H1 (cell line): ENCODE measurements around the gene ARID3B. TPM values are rescaled to one million over a fixed set of nuclear protein-coding genes. Genes with fewer than 3 reads are reported as not detected.

Source experiments
- CTCF ChIA-PET: fragments of 300-600 bp; sonication (Branson Sonifier 250); formaldehyde crosslinking; loops from one replicate; lab custom pipeline; 2021; ENCODE audit not compliant: partially characterized antibody; lab: Charles Lee
- POLR2A ChIA-PET: fragments of 300-600 bp; sonication (Branson Sonifier 250); formaldehyde crosslinking; loops from one replicate; lab custom pipeline; 2021; ENCODE audit warnings: inconsistent platforms; ENCODE audit not compliant: partially characterized antibody; lab: Charles Lee
- DNase-seq, 2 experiments: peaks; one replicate each; pipeline versions ENCODE4 v3.0.0 to v3.0.0-alpha.2; 2010 to 2022; ENCODE audit warnings: low spot score in 2 of 2, low read depth in 1 of 2, mixed read lengths in 1 of 2
- FAIRE-seq: peaks from 2 replicates; lab custom pipeline; 2011; peaks lifted over from hg19 to GRCh38; lab: Jason Lieb, UNC
- H2AFZ ChIP-seq: 2 replicates; pipeline ENCODE4 v1.8.1; 2012; ENCODE audit warnings: low read length, inconsistent platforms
- H2AK5ac ChIP-seq: 2 replicates; pipeline ENCODE4 v1.6.1; 2013; ENCODE audit warnings: low read depth, low read length
- H2BK120ac ChIP-seq: replicated peaks from 2 replicates; pipeline ENCODE3; 2013; ENCODE audit warnings: low read depth, low read length, inconsistent platforms
- H2BK12ac ChIP-seq: 2 replicates; pipeline ENCODE4 v1.6.1; 2013; ENCODE audit warnings: low read depth, low read length
- H2BK15ac ChIP-seq: 2 replicates; pipeline ENCODE4 v1.6.1; 2013; ENCODE audit warnings: low read length
- H2BK20ac ChIP-seq: 2 replicates; pipeline ENCODE4 v1.6.1; 2013; ENCODE audit warnings: low read length
- H2BK5ac ChIP-seq: 2 replicates; pipeline ENCODE4 v1.6.1; 2013; ENCODE audit warnings: low read depth, low read length
- H3K14ac ChIP-seq: 2 replicates; pipeline ENCODE4 v1.6.1; 2013; ENCODE audit warnings: inconsistent platforms; ENCODE audit not compliant: insufficient read length
- H3K18ac ChIP-seq: 2 replicates; pipeline ENCODE4 v1.6.1; 2013; ENCODE audit warnings: low read length; ENCODE audit errors: extremely low read depth
- H3K23ac ChIP-seq: 2 replicates; pipeline ENCODE4 v1.6.1; 2013; ENCODE audit warnings: inconsistent platforms; ENCODE audit not compliant: insufficient read length
- H3K23me2 ChIP-seq: 2 replicates; pipeline ENCODE4 v1.6.1; 2013; ENCODE audit warnings: low read depth, low read length
- H3K27ac ChIP-seq: 2 replicates; pipeline ENCODE4 v1.6.1; 2011; ENCODE audit warnings: low read depth, low read length, inconsistent platforms
- H3K27me3 ChIP-seq, 4 experiments: replicated peaks in 1 of 4; 1 replicate in 1 of 4; 2 replicates in 3 of 4; pipeline versions ENCODE4 v1.6.1 to v1.8.1; 2011 to 2013; ENCODE audit warnings: low read length in 3 of 4, mild to moderate bottlenecking in 3 of 4, inconsistent platforms in 2 of 4, mixed read lengths in 2 of 4, moderate library complexity in 1 of 4; ENCODE audit not compliant: control insufficient read depth in 3 of 4, insufficient read depth in 3 of 4; ENCODE audit errors: extremely low read depth in 1 of 4
- H3K36me3 ChIP-seq, 4 experiments: 2 replicates each; pipeline versions ENCODE4 v1.6.1 to v1.8.1; 2011 to 2013; ENCODE audit warnings: mild to moderate bottlenecking in 4 of 4, low read length in 3 of 4, moderate library complexity in 2 of 4, control low read depth in 1 of 4, inconsistent platforms in 1 of 4; ENCODE audit not compliant: insufficient read depth in 4 of 4, control insufficient read depth in 2 of 4
- H3K4ac ChIP-seq: replicated peaks from 2 replicates; pipeline ENCODE3; 2013; ENCODE audit warnings: low read length, low read depth, mixed read lengths, inconsistent platforms; ENCODE audit not compliant: insufficient read length
- H3K4me1 ChIP-seq, 4 experiments: replicated peaks in 1 of 4; 1 replicate in 1 of 4; 2 replicates in 3 of 4; pipeline versions ENCODE4 v1.6.1 to v1.8.1; 2011 to 2013; ENCODE audit warnings: low read length in 3 of 4, inconsistent platforms in 2 of 4, mixed read lengths in 1 of 4; ENCODE audit not compliant: insufficient read depth in 4 of 4, control insufficient read depth in 3 of 4
- H3K4me2 ChIP-seq, 2 experiments: 2 replicates each; pipeline versions ENCODE4 v1.6.1 to v1.8.1; 2011 to 2013; ENCODE audit warnings: low read depth in 2 of 2, low read length in 2 of 2, control low read depth in 1 of 2, inconsistent platforms in 1 of 2, mild to moderate bottlenecking in 1 of 2; ENCODE audit not compliant: insufficient read depth in 1 of 2
- H3K4me3 ChIP-seq, 4 experiments: fragments of 200-600, 300-600 bp in 1 of 4; sonication (generic), shearing (Covaris generic), sonication (Bioruptor Twin) in 1 of 4; 2 replicates each; pipeline versions ENCODE4 v1.5.1 to v1.8.1; 2011 to 2016; ENCODE audit warnings: low read length in 4 of 4, low read depth in 3 of 4, control low read depth in 2 of 4, inconsistent platforms in 2 of 4, mild to moderate bottlenecking in 2 of 4, mixed read lengths in 1 of 4, moderate library complexity in 1 of 4; ENCODE audit not compliant: insufficient read depth in 2 of 4; ENCODE audit errors: extremely low read depth in 1 of 4
- H3K56ac ChIP-seq: replicated peaks from 2 replicates; pipeline ENCODE3; 2013; ENCODE audit warnings: low read depth, mild to moderate bottlenecking, mixed read lengths, low read length, inconsistent platforms; ENCODE audit not compliant: insufficient read length
- H3K79me1 ChIP-seq: 2 replicates; pipeline ENCODE4 v1.6.1; 2013; ENCODE audit warnings: low read depth, low read length, control low read depth
- H3K79me2 ChIP-seq, 2 experiments: 2 replicates each; pipeline versions ENCODE4 v1.6.1 to v1.8.1; 2012 to 2013; ENCODE audit warnings: low read length in 2 of 2, mild to moderate bottlenecking in 2 of 2, inconsistent platforms in 1 of 2; ENCODE audit not compliant: insufficient read depth in 2 of 2, control insufficient read depth in 1 of 2
- H3K9ac ChIP-seq, 4 experiments: replicated peaks in 1 of 4; 1 replicate in 1 of 4; 2 replicates in 3 of 4; pipeline versions ENCODE4 v1.6.1 to v1.8.1; 2011 to 2013; ENCODE audit warnings: low read depth in 3 of 4, low read length in 3 of 4, control low read depth in 2 of 4, mild to moderate bottlenecking in 2 of 4, moderate library complexity in 2 of 4, inconsistent platforms in 1 of 4; ENCODE audit errors: extremely low read depth in 1 of 4
- H3K9me3 ChIP-seq, 2 experiments: 2 replicates each; pipeline versions ENCODE4 v1.6.1 to v1.8.1; 2012 to 2013; ENCODE audit warnings: mild to moderate bottlenecking in 2 of 2, moderate library complexity in 2 of 2, control low read depth in 1 of 2, inconsistent platforms in 1 of 2, low read depth in 1 of 2, low read length in 1 of 2, mixed read lengths in 1 of 2; ENCODE audit not compliant: insufficient read depth in 2 of 2
- H4K20me1 ChIP-seq, 2 experiments: replicated peaks in 1 of 2; 2 replicates each; pipeline versions ENCODE3 to v1.8.1; 2011 to 2013; ENCODE audit warnings: inconsistent platforms in 2 of 2, low read length in 2 of 2, mild to moderate bottlenecking in 1 of 2; ENCODE audit not compliant: insufficient read depth in 2 of 2, control insufficient read depth in 1 of 2
- H4K5ac ChIP-seq: 2 replicates; pipeline ENCODE4 v1.6.1; 2013; ENCODE audit warnings: low read length, low read depth, mixed read lengths, inconsistent platforms; ENCODE audit not compliant: insufficient read length
- H4K8ac ChIP-seq: 2 replicates; pipeline ENCODE4 v1.8.0; 2013; ENCODE audit warnings: mild to moderate bottlenecking, moderate library complexity, low read length, inconsistent platforms; ENCODE audit not compliant: insufficient read depth; ENCODE audit errors: extremely low read depth
- H4K91ac ChIP-seq: replicated peaks from 2 replicates; pipeline ENCODE3; 2013; ENCODE audit warnings: low read length, mixed read lengths, inconsistent platforms; ENCODE audit not compliant: insufficient read length
- GTF2F1 ChIP-seq: IDR thresholded peaks from 2 replicates; pipeline ENCODE4 v1.6.1; 2012; ENCODE audit warnings: low read depth, low read length, improper control_type of control experiment, borderline replicate concordance
- KDM4A ChIP-seq: IDR thresholded peaks from one replicate; pipeline ENCODE4 v1.7.1; 2012; ENCODE audit warnings: low read depth, mild to moderate bottlenecking, moderate library complexity, low read length, inconsistent platforms; ENCODE audit not compliant: severe bottlenecking
- WGBS, 2 experiments: shearing (Covaris generic) in 1 of 2; methylation state at CpG; one replicate each; pipeline versions ENCODE4 v1.1.6 to v1.1.7; 2013 to 2015; ENCODE audit warnings: low lambda C conversion rate in 2 of 2, mixed read lengths in 2 of 2, inconsistent platforms in 1 of 2, low coverage in 1 of 2, missing lambda C conversion rate in 1 of 2; ENCODE audit not compliant: insufficient replicate concordance in 2 of 2, insufficient coverage in 1 of 2, insufficient read length in 1 of 2; ENCODE audit errors: extremely low coverage in 1 of 2, missing lambda C conversion rate in 1 of 2; 5-methylcytosine and 5-hydroxymethylcytosine counted together
- polyA plus RNA-seq, 7 experiments: library from polyadenylated mRNA; depleted of rRNA in 3 of 7; stranded (reverse) in 5 of 7; unstranded in 2 of 7; fragments of >200 nt in 5 of 7; fragments of 200-250 nt in 2 of 7; gene quantifications; 1 replicate in 5 of 7; 2 replicates in 1 of 7; 4 replicates in 1 of 7; pipeline versions ENCODE4 v1.2.1 to v1.2.3, GENCODE V29; 2011 to 2013; ENCODE audit warnings: missing spikeins in 2 of 7, mixed read lengths in 2 of 7
- total RNA-seq: library from RNA; stranded (reverse); fragmentation: NEBNext Ultra II Directional; extraction: Animal tissue kit (Norgen Biotek cat#: 25700); gene quantifications from 2 replicates; pipeline ENCODE4 v1.2.1, GENCODE V29; 2021

Gene ARID3B
- total and polyA plus RNA-seq, 2 of the 8 experiments (the other 6 are each of a cell fraction or from before 2014, with no cell fraction given) = 81.0 to 115 TPM

GRCh38 chr15:74592222-74592621 is 51.2 kb downstream of the ARID3B start:
- Histone ChIP-seq H3K79me1 (0 out of 2 replicates have a peak, but pooled peaks cover 6% of the 10 kb centered on the region), H3K27me3 (no peaks in the 10 kb centered on the region), H2AK5ac (no peak overlapping the region), H4K20me1 (peaks cover 5 to 6% of the 10 kb centered on the region in 2 experiments), H2BK12ac (no peak overlapping the region), H4K91ac (no peak overlapping the region), H3K9me3 (no peaks in the 10 kb centered on the region), H3K4me2 (no peak overlapping the region), H3K18ac (no peak overlapping the region), H3K4me3 (no peak overlapping the region), H3K4ac (no peak overlapping the region), H2BK15ac (no peak overlapping the region), H2BK120ac (no peak overlapping the region), H2BK5ac (no peak overlapping the region), H3K23me2 (no peaks in the 10 kb centered on the region), H3K27ac (no peak overlapping the region), H2BK20ac (no peak overlapping the region), H3K56ac (no peak overlapping the region), H2AFZ (no peak overlapping the region), H4K5ac (no peak overlapping the region), H3K14ac (no peak overlapping the region), H3K23ac (no peak overlapping the region), H3K79me2 (0 out of 4 replicates have a peak, but pooled peaks cover 0 to 2% of the 10 kb centered on the region in 2 experiments), H3K36me3 (peaks cover 36 to 60% (median 53%) of the 10 kb centered on the region in 4 experiments), H3K4me1 (peaks cover 0 to 6% (median 5%) of the 10 kb centered on the region in 4 experiments; a peak in 3 of 7 replicates), H4K8ac (no peak overlapping the region), H3K9ac (no peak overlapping the region)
- no peak for FAIRE-seq
- 90% methylated on average over 3 of the region's 3 CpGs; no CpG with 5 or more reads in 1 of the 2 experiments for WGBS, 2 experiments
- ChIA-PET CTCF (interaction anchor here (1.3 to 1.7 kb wide), 3 partner anchors 14 to 17 kb away, joined by 4 read pairs; no protein-coding TSS in a partner anchor), POLR2A (interaction anchor here (0.9 to 2.4 kb wide), 2 partner anchors 9 to 18 kb away, joined by 4 to 6 read pairs; no protein-coding TSS in a partner anchor)
- no peak for DNase-seq
- TF ChIP-seq GTF2F1 (no peak), KDM4A (no peak)
